ENCODE data around the gene RILPL2. TPM values are rescaled to one million over a fixed set of nuclear protein-coding genes. Genes with fewer than 3 reads are reported as not detected.
"Not testable (repeated sequence)": the region's sequence is repeated elsewhere in the genome, so short reads cannot be mapped to it uniquely, and the experiment has no call there.

RILPL2 gene
- total and polyA plus RNA-seq, 12 donors, result 1.1 to 6.6 (median 4.3) TPM

GRCh38 chr12:123482876-123483275, 46.4 kb upstream of the RILPL2 start:
- no peak for DNase-seq
- 74 to 88% (median 83%) methylated on average over 6 of the region's 6 CpGs for WGBS, 4 donors
- Histone ChIP-seq H3K9me3 (replicated peaks in 1 of 3) (no peaks in the 10 kb centered on the region), H3K4me3 (no peak overlapping the region), H3K4me1 (replicated peaks in 1 of 2) (peaks cover 10 to 14% of the 10 kb centered on the region in 2 donors), H3K36me3 (replicated peaks in 1 of 2) (no peaks in the 10 kb centered on the region), H3K27ac (no peak overlapping the region), H3K27me3 (no peaks in the 10 kb centered on the region)
- TF ChIP-seq POLR2A (IDR thresholded peaks at IDR 0.05), result no peak
- no peak for TF ChIP-seq CTCF (IDR thresholded peaks at IDR 0.05)
- intact Hi-C loops (cut with DNase I), result no loop called here

DNA sequence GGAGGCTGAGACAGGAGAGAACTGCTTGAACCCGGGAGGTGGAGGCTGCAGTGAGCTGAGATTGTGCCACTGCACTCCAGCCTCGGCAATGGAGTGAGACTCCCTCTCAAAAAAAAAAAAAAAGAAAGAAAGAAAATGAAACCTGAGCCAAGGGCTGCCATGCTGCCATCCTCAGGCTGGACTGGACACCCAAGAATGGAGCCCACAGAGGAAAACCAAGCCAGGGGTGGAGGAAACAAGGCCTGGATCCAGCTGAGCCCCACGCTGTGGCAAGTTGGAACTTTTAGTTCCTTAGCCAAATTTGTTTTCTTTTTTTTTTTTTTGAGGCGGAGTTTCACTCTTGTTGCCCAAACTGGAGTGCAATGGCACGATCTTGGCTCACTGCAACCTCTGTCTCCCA, 44.8 kb upstream of the RILPL2 start:
- H3K27ac ChIP-seq; intact Hi-C loops (cut with DNase I); H3K9me3 ChIP-seq (replicated peaks in 1 of 3); H3K4me3 ChIP-seq; H3K27me3 ChIP-seq; H3K36me3 ChIP-seq (replicated peaks in 1 of 2); DNase-seq: not testable (repeated sequence)
- peaks cover 10 to 14% of the 10 kb centered on the region in 2 donors for H3K4me1 ChIP-seq (replicated peaks in 1 of 2)
- 88 to 97% (median 90%) methylated on average over 5 of the region's 5 CpGs for WGBS, 4 donors

DNA sequence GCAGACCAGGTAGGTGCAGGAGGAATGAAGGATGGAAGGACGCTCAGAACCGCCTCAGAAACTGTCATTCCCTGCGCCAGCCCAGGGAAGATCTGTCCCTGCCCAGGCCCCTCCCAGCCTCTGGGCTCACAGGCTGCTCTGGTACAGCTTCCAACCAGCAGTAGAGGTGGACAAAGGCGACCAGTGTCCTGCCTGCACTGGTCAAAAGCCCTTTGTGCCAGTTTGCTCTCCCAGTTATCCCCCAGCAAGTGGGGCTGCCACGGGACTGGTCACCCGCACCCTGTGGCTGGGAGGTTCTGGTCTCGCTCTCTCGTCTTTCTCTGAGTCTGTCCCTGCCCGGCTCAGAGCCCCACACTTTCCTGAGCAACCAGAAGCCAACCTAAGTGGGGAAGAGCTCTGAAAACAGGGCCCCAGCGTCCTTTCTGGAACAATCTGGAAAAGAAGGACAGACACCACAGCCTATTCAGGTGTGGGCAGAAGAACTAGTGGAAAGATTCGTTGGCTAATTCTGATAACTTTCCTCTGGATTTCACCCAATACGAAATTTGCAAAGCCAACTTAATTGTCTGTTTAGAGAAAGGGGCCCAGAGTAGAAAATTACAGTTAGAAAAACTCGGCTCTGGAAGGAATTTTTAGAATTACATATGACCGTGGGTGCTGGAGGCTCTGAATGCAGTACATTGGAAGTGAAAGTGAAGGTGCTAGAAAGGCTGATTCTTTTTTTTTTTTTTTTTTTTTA, 43.1 kb upstream of the RILPL2 start:
- H3K27ac ChIP-seq, result peak overlapping the region in 4 of 5 donors; percentile 8 to 76 (median 62)
- H3K9me3 ChIP-seq (replicated peaks in 1 of 3), result no peaks in the 10 kb centered on the region
- peaks cover 10 to 14% of the 10 kb centered on the region in 2 donors for H3K4me1 ChIP-seq (replicated peaks in 1 of 2)
- no peak overlapping the region for H3K4me3 ChIP-seq
- peak in 1 of 7 donors; percentile 69 for DNase-seq
- peaks cover 0 to 6% of the 10 kb centered on the region in 2 donors for H3K36me3 ChIP-seq (replicated peaks in 1 of 2)
- no peak for TF ChIP-seq POLR2A (IDR thresholded peaks at IDR 0.05)
- TF ChIP-seq CTCF (IDR thresholded peaks at IDR 0.05), result no peak
- intact Hi-C loops (cut with DNase I), result no loop called here
- H3K27me3 ChIP-seq, result no peaks in the 10 kb centered on the region
- WGBS, 4 donors, result 78 to 83% (median 80%) methylated on average over 10 to 14 of the region's 14 CpGs

- Histone ChIP-seq H3K4me1 (replicated peaks in 1 of 2) (peaks cover 10 to 14% of the 10 kb centered on the region in 2 donors), H3K27me3 (no peaks in the 10 kb centered on the region), H3K27ac (peak overlapping the region in 3 of 5 donors; percentile 50 to 76 (median 74)), H3K36me3 (replicated peaks in 1 of 2) (peaks cover 0 to 7% of the 10 kb centered on the region in 2 donors), H3K9me3 (replicated peaks in 1 of 3) (no peaks in the 10 kb centered on the region), H3K4me3 (no peak overlapping the region)
- peak; percentile 65 to 88 (median 80) for DNase-seq
- no peak for TF ChIP-seq POLR2A (IDR thresholded peaks at IDR 0.05)
- TF ChIP-seq CTCF (IDR thresholded peaks at IDR 0.05), result no peak
- WGBS, 4 donors, result 44 to 56% (median 46%) methylated on average over 4 to 10 of the region's 10 CpGs
- intact Hi-C loops (cut with DNase I), result no loop called here
These were observed 42.3 kb upstream of the RILPL2 start for GRCh38 chr12:123478762-123479161.

DNA sequence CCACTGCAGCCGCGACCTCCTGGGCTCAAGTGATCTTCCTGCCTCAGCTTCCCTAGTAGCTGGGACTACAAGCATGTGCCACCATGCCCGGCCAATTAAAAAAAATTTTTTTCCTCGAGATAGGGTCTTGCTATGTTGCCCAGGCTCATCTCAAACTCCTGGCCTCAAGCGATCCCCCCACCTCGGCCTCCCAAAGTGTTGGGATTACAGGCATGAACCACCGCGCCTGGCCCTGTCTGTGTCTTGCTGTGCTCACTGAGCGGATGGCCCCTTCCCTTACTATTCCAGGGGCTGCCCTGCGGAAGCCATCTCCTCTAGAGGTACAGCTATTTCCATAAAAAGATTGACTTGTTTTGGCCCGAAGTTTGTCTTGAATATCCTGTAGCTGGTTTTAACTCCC, 41.6 kb upstream of the RILPL2 start:
- H3K27ac ChIP-seq, result peak overlapping the region in 3 of 5 donors; percentile 50 to 76 (median 74)
- WGBS, 4 donors, result 82 to 91% (median 84%) methylated on average over 10 to 11 of the region's 11 CpGs
- intact Hi-C loops (cut with DNase I), result no loop called here
- H3K4me1 ChIP-seq (replicated peaks in 1 of 2), result peaks cover 10 to 14% of the 10 kb centered on the region in 2 donors
- TF ChIP-seq POLR2A (IDR thresholded peaks at IDR 0.05) (no peak), CTCF (IDR thresholded peaks at IDR 0.05) (no peak)
- H3K27me3 ChIP-seq, result no peaks in the 10 kb centered on the region
- H3K36me3 ChIP-seq (replicated peaks in 1 of 2), result peaks cover 0 to 7% of the 10 kb centered on the region in 2 donors
- no peak overlapping the region for H3K4me3 ChIP-seq
- H3K9me3 ChIP-seq (replicated peaks in 1 of 3), result no peaks in the 10 kb centered on the region
- DNase-seq, result no peak
